Stimulated activated CD8-positive, alpha-beta memory T cell treated with anti-CD3 and anti-CD28 coated beads, Interleukin-7, amount 100 ng/mL, for 24 hours (primary cell): Measurements from ENCODE around the gene STAU1.
"Not testable (repeated sequence)": the region's sequence is repeated elsewhere in the genome, so short reads cannot be mapped to it uniquely, and the experiment has no call there.

Source experiments
- DNase-seq: peaks from one replicate; pipeline ENCODE4 v3.0.0-alpha.2; 2020; ENCODE audit warnings: low read depth

STAU1 gene, protein sequence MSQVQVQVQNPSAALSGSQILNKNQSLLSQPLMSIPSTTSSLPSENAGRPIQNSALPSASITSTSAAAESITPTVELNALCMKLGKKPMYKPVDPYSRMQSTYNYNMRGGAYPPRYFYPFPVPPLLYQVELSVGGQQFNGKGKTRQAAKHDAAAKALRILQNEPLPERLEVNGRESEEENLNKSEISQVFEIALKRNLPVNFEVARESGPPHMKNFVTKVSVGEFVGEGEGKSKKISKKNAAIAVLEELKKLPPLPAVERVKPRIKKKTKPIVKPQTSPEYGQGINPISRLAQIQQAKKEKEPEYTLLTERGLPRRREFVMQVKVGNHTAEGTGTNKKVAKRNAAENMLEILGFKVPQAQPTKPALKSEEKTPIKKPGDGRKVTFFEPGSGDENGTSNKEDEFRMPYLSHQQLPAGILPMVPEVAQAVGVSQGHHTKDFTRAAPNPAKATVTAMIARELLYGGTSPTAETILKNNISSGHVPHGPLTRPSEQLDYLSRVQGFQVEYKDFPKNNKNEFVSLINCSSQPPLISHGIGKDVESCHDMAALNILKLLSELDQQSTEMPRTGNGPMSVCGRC

GRCh38 chr20:49187851-49188641 lies at the start of gene STAU1:
Gene STAU1, minus strand, starts transcription at chr20:49188334. Its CDS starts 22,133 bp downstream, at chr20:49166201.
- DNase-seq, result peak; percentile 83

GRCh38 chr20:49237531-49237930 lies 49.4 kb upstream of the STAU1 start:
- DNase-seq, result no peak

DNA sequence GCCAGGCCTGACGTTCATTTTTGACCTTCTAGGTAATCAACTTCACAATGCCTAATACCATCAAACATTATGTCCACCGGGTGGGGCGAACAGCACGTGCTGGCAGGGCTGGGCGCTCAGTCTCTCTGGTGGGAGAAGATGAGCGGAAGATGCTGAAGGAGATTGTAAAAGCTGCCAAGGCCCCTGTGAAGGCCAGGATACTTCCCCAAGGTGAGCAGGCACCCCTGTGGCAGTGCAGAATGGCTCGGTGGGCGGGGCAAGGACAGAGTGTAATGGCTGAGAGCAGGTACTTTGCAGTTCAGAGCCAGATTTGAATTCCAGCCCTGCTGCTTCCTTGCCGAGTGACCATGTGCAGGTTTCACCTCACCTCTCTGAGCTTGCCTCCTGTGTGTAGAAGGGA lies 48.2 kb upstream of the STAU1 start:
- no peak for DNase-seq

GRCh38 chr20:49234831-49235230 lies 46.7 kb upstream of the STAU1 start:
- no peak for DNase-seq

DNA sequence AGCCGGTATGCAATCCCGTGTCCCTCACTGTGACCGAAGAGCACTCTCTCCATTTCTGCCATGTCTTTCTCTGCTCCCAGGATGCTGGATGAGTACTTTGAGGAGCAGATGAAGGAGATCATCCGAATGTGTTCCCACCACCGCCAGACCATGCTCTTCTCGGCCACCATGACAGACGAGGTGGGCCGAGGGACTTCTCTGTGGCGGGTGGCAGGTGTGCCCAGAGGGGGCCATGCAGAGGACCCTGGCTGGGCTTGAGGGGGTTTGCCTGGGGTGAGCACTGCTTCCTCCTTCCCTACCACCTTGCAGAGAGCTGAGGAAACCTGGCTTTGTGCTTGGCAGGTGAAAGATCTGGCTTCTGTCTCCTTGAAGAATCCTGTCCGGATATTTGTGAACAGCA lies 45.1 kb upstream of the STAU1 start:
- DNase-seq, result no peak

- no peak for DNase-seq
Observed at GRCh38 chr20:49231471-49231870, 43.3 kb upstream of the STAU1 start.

- no peak for DNase-seq
Observed at GRCh38 chr20:49230561-49231133, 42.5 kb upstream of the STAU1 start.

DNA sequence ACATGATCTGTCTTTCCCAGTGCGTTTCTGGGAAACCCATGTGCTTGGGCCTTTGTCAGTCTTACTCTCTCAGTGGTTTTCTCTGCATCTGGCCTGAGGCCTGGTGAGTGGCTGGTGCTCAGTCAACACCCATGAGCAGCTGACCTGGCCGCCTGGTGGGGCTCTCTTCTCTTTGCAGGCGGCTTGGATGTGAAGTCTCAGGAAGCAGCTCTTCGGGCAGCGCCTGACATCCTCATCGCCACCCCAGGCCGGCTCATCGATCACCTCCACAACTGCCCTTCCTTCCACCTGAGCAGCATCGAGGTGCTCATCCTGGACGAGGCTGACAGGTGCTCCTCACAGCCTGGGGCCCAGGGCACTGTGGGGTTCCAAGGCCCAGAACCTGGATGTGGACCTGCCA lies 41.9 kb upstream of the STAU1 start:
- DNase-seq, result no peak

DNA sequence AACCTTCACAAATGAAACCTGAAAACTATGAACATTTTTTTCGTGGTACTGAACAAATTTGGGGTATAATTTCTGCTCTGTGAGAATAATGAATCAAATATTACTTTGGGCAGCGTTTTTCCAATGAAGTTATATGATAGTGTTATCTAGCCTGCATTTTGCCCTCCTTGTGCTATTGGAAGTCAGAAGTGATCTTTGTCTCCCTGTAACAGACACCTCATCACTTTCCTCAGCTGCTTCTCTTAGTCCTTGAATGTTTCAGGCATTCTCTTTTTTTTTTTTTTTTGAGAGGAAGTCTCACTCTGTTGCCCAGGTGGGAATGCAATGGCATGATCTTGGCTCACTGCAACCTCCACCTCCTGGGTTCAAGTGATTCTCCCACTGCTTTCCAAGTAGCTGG lies 41.2 kb upstream of the STAU1 start:
- DNase-seq, result no peak

- DNase-seq, result no peak
Observed at GRCh38 chr20:49228676-49229075, 40.5 kb upstream of the STAU1 start.

DNA sequence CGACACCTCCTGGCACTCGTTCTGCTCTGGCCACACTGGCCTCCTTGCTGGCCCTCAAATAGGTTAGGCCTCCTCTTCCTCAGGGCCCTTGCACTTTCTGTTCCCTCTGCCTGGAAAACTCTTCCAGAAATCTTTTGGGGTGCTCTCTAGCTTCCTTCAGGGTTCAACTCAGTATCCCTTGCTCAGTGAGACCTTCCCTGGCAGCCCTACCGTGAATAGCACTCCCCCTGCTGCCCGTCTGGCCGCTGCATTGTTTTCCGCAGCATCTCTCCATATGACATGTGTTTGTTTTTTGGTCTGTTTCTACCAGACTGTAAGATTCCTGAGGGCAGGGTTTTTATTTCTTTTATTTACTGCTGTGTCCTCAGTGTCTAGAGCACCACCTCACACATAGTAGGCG lies 37.8 kb upstream of the STAU1 start:
- DNase-seq, result no peak

DNA sequence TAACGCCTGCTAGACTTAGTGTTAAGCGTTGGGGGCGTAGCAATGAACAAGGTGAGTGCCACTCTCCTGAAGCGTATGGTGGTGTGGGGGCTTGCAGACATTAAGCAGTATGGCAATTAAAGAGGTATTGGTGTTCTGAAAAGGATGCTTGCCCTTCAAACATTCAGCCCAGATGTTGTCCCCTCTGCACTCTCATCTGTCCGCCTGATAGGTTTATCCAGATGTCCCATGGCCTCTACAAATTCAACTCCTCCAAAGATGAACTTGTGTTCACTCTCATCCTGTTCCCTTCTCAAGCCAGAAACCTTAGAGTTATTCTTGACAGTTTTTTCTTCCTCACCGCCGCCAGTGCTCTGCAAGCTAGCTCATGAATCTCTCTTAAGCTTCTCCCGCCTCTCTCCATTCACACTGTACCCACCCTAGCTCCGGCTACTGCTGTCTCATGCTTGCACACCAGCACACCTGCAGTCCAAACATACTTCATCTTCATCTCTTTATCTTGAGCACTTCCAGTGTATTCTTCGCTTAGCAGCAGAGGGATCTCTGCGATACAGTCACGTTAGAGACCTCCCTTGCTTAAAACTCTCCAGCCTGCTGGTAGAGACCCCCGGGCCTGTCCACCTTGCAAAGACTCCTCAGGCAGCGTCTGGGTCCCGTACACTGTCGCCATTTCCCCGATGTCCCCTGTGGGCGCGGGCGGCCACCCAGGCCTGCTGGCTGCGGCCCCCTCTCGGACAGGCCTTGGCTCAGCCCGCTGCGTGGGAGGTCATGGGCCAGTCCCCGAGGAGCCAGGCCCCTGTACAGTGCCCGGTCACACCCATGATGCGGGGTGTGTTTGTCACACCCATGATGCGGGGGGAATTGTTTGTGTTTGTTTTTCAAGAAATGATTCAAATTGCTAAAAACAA lies 32.0 kb upstream of the STAU1 start:
- DNase-seq, result no peak

DNA sequence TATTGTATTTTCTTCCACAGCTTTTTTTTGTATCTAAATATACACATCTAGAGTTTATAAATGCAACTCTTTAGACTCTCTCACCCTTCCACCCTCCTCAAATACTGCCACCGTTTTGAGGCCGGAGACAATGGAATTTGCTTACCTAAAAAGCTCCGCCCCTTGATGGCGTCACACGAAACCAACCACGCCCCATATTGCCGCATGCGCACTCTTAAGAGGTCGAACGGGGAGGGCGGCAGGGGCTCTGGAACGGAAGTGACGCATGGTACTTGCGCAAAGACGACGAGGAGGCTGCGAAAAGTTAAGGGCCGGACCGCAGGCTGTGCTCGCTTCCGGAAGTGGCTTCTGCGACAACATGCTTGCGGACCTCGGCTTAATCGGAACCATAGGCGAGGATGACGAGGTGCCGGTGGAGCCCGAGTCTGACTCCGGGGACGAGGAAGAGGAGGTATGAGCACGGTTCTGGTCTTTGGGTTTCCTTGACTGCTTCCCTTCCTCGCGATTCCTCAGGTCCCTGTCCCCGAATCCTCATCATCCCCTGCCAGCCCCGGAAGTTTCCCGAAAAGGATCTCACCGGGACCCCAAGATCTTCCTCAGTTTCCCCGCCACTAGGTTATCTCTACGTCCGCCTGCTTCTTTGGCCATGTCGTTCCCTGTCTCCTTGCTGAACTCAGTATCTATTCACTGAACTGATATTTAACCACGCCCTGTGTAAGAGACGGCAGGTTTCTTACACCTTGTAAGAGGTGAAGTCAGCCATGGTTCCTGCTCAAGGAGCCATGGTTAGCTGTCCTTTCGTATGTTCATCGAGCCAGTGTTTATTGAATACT lies 31.2 kb upstream of the STAU1 start, which contains the start of gene DDX27:
Gene DDX27, plus strand, starts transcription at position 326 of the 833 bp plus-strand sequence. Its CDS starts 33 bp downstream, at position 359.
- peak; percentile 93 for DNase-seq

DNA sequence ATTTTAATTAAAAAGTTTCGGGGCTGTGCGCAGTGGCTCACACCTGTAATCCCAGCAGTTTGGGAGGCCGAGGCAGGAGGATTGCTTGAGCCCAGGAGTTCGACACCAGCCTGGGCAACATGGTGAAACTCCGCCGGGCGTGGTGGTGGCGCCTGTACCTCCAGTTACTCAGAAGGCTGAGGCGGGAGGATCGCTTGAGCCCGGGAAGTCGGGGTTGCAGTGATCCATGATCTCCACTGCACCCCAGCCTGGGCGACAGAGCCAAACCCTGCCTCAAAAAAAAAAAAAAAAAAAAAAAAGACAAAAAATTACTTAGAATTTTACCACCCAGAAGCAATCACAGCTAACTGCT lies 30.6 kb upstream of the STAU1 start:
- DNase-seq, result not testable (repeated sequence)

GRCh38 chr20:49216991-49217578 lies 29.0 kb upstream of the STAU1 start:
- DNase-seq, result peak; percentile 98

- DNase-seq, result no peak
Observed at GRCh38 chr20:49215232-49215631, 27.1 kb upstream of the STAU1 start.

GRCh38 chr20:49214571-49214970 lies 26.4 kb upstream of the STAU1 start:
- no peak for DNase-seq

DNA sequence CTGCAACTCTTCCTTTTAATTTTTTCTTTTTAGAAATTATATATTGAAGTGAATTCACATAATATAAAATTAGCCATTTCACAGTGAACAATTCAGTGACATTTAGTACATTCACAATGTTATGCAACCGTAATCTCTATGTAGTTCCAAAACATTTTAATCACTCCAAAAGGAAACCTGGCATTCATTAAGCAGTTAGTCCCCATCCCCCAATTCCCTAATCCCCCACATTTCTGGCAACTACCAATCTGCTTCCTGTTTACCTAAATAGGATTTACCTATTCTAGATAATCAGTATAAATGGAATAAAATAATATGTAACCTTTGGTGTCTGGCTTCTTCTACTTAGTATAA lies 22.6 kb upstream of the STAU1 start:
- no peak for DNase-seq

GRCh38 chr20:49210101-49210756 lies 22.1 kb upstream of the STAU1 start:
- no peak for DNase-seq

DNA sequence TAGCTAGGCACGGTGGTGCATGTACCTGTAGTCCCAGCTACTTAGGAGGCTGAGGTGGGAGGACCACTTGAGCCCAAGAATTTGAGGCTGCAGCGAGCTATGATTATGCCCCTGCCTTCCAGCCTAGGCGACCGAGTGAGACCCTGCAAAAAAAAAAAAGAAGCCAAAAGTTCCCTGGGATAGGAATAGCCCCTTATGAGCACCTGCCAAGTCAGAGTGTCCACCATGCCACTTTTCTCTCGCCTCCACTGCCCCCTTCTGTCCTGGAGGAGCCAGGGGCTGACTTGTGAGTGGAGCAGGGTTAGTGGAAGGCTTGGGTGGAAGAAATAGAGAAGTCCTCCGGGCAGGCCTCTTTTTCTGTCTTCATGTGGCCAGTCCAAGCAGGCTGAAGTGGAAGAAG lies 18.9 kb upstream of the STAU1 start:
- no peak for DNase-seq
